ENCODE results near the gene RNU1-3.
"Not testable (repeated sequence)": the region's sequence is repeated elsewhere in the genome, so short reads cannot be mapped to it uniquely, and the experiment has no call there.

Gene RNU1-3
- long read RNA-seq, partial matches to known transcripts, result 0 of 1 reads
- long read RNA-seq, other reads (novel, unspliced or antisense), result 0 of 1 reads

- not testable (repeated sequence) for DNase-seq (ENCODE audit: low read depth in 1 of 2, low spot score in 1 of 2); H3K27me3 ChIP-seq (ENCODE audit: insufficient read depth, poor library complexity, severe bottlenecking); H3K4me3 ChIP-seq (replicated peaks; ENCODE audit: insufficient read depth, low read length); H3K27ac ChIP-seq (replicated peaks)
These were observed at the start of gene RNU1-3 for GRCh38 chr1:16666502-16667413. RNU1-3 (minus strand) TSS chr1:16666948.

DNA sequence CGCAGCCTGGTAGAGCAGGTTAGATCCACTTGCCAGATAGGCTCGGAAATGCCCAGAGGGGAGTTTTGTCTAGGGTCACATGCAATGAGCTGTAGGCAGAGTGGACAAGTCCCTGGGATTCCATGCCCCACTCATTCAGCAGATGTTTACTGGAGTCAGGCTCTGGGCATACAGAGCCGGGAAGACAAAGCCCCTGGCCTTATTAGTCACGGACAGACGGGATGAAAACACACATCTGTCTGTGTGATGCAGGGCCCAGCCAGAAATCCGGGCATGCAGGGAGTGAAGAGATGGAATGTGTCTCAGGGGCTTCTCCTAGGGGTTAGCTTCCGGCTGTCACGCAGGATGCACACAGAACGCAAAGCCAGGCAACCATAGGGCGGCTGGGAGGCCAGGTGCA, 46.7 kb upstream of the RNU1-3 start:
- H3K27me3 ChIP-seq (ENCODE audit: insufficient read depth, poor library complexity, severe bottlenecking), result peaks cover 11% of the 10 kb centered on the region
- H3K4me3 ChIP-seq (replicated peaks; ENCODE audit: insufficient read depth, low read length); H3K27ac ChIP-seq (replicated peaks); DNase-seq (ENCODE audit: low read depth in 1 of 2, low spot score in 1 of 2): not testable (repeated sequence)

GRCh38 chr1:16712984-16713383, 46.2 kb upstream of the RNU1-3 start:
- H3K27ac ChIP-seq (replicated peaks); H3K4me3 ChIP-seq (replicated peaks; ENCODE audit: insufficient read depth, low read length); H3K27me3 ChIP-seq (ENCODE audit: insufficient read depth, poor library complexity, severe bottlenecking); DNase-seq (ENCODE audit: low read depth in 1 of 2, low spot score in 1 of 2): not testable (repeated sequence)

GRCh38 chr1:16712582-16712981, 45.8 kb upstream of the RNU1-3 start:
- H3K27me3 ChIP-seq (ENCODE audit: insufficient read depth, poor library complexity, severe bottlenecking), result peaks cover 11% of the 10 kb centered on the region
- not testable (repeated sequence) for H3K27ac ChIP-seq (replicated peaks); H3K4me3 ChIP-seq (replicated peaks; ENCODE audit: insufficient read depth, low read length); DNase-seq (ENCODE audit: low read depth in 1 of 2, low spot score in 1 of 2)

GRCh38 chr1:16712131-16712530, 45.4 kb upstream of the RNU1-3 start:
- not testable (repeated sequence) for H3K27ac ChIP-seq (replicated peaks); DNase-seq (ENCODE audit: low read depth in 1 of 2, low spot score in 1 of 2); H3K27me3 ChIP-seq (ENCODE audit: insufficient read depth, poor library complexity, severe bottlenecking); H3K4me3 ChIP-seq (replicated peaks; ENCODE audit: insufficient read depth, low read length)

- H3K4me3 ChIP-seq (replicated peaks; ENCODE audit: insufficient read depth, low read length); H3K27ac ChIP-seq (replicated peaks); DNase-seq (ENCODE audit: low read depth in 1 of 2, low spot score in 1 of 2); H3K27me3 ChIP-seq (ENCODE audit: insufficient read depth, poor library complexity, severe bottlenecking): not testable (repeated sequence)
These were observed 43.9 kb upstream of the RNU1-3 start for GRCh38 chr1:16710618-16711017.

DNA sequence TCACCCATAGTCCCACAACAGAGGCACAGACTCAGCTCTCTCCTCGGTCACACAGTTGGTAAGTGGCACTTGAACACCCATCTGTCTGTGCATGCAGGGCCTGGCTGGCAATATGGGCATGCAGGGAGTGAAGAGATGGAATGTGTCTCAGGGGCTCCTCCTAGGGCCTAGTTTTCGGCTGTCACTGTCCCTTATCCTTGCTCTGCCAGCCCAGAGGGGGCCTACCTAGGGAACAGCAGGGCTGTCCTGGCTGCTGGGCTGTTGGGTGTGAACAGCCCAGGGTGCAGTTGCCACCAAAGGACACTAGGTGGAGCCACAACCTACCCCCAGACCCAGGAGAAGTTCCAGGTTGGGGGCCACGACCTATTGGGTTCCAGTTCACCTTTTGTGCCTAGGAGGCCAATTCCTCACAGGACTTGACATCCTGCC, 42.9 kb upstream of the RNU1-3 start:
- DNase-seq (ENCODE audit: low read depth in 1 of 2, low spot score in 1 of 2); H3K4me3 ChIP-seq (replicated peaks; ENCODE audit: insufficient read depth, low read length): not testable (repeated sequence)

GRCh38 chr1:16708704-16709103, 42.0 kb upstream of the RNU1-3 start:
- not testable (repeated sequence) for H3K27me3 ChIP-seq (ENCODE audit: insufficient read depth, poor library complexity, severe bottlenecking); DNase-seq (ENCODE audit: low read depth in 1 of 2, low spot score in 1 of 2); H3K27ac ChIP-seq (replicated peaks); H3K4me3 ChIP-seq (replicated peaks; ENCODE audit: insufficient read depth, low read length)

More for the DNA sequence above, 42.9 kb upstream of the RNU1-3 start:
- H3K27ac ChIP-seq (replicated peaks); H3K27me3 ChIP-seq (ENCODE audit: insufficient read depth, poor library complexity, severe bottlenecking): not testable (repeated sequence)

GRCh38 chr1:16707130-16708093, 40.7 kb upstream of the RNU1-3 start:
- not testable (repeated sequence) for H3K27ac ChIP-seq (replicated peaks); H3K4me3 ChIP-seq (replicated peaks; ENCODE audit: insufficient read depth, low read length); H3K27me3 ChIP-seq (ENCODE audit: insufficient read depth, poor library complexity, severe bottlenecking); DNase-seq (ENCODE audit: low read depth in 1 of 2, low spot score in 1 of 2)

- not testable (repeated sequence) for H3K27ac ChIP-seq (replicated peaks); H3K27me3 ChIP-seq (ENCODE audit: insufficient read depth, poor library complexity, severe bottlenecking); DNase-seq (ENCODE audit: low read depth in 1 of 2, low spot score in 1 of 2); H3K4me3 ChIP-seq (replicated peaks; ENCODE audit: insufficient read depth, low read length)
These were observed 39.6 kb upstream of the RNU1-3 start for GRCh38 chr1:16706302-16706701.

- not testable (repeated sequence) for H3K27me3 ChIP-seq (ENCODE audit: insufficient read depth, poor library complexity, severe bottlenecking); DNase-seq (ENCODE audit: low read depth in 1 of 2, low spot score in 1 of 2); H3K4me3 ChIP-seq (replicated peaks; ENCODE audit: insufficient read depth, low read length); H3K27ac ChIP-seq (replicated peaks)
These were observed 37.9 kb upstream of the RNU1-3 start for GRCh38 chr1:16704502-16705100.

- not testable (repeated sequence) for H3K27me3 ChIP-seq (ENCODE audit: insufficient read depth, poor library complexity, severe bottlenecking); H3K4me3 ChIP-seq (replicated peaks; ENCODE audit: insufficient read depth, low read length); H3K27ac ChIP-seq (replicated peaks); DNase-seq (ENCODE audit: low read depth in 1 of 2, low spot score in 1 of 2)
These were observed 37.3 kb upstream of the RNU1-3 start for GRCh38 chr1:16704076-16704475.

- H3K27ac ChIP-seq (replicated peaks); DNase-seq (ENCODE audit: low read depth in 1 of 2, low spot score in 1 of 2); H3K4me3 ChIP-seq (replicated peaks; ENCODE audit: insufficient read depth, low read length); H3K27me3 ChIP-seq (ENCODE audit: insufficient read depth, poor library complexity, severe bottlenecking): not testable (repeated sequence)
These were observed 36.9 kb upstream of the RNU1-3 start for GRCh38 chr1:16703602-16704001.

DNA sequence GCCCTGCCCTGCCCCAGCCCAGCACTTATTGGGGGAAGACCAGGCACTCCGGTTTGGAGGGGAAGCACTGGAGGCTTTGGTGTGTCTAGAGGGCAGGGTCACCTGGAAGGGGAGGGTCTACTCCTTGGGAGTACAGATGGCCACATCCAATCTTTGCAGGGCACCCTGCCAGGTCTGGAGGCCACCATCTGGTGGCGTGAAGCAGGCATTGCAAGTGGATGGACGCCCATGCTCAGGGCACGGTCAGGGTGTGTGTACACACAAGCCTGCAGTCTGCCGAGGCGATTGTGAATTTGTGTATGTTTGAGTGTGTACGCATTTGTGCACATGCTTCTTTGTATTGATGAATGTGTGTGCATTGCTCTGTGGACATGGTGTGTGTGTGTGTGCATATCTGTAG, 36.4 kb upstream of the RNU1-3 start:
- not testable (repeated sequence) for H3K27me3 ChIP-seq (ENCODE audit: insufficient read depth, poor library complexity, severe bottlenecking); H3K4me3 ChIP-seq (replicated peaks; ENCODE audit: insufficient read depth, low read length); H3K27ac ChIP-seq (replicated peaks); DNase-seq (ENCODE audit: low read depth in 1 of 2, low spot score in 1 of 2)
